Mucosa of stomach (tissue), 1 donor: Measurements from ENCODE around the gene LPIN1.

ENCODE experiments used
- H3K27me3 ChIP-seq: one replicate; pipeline ENCODE4 v1.7.0; 2013; ENCODE audit warnings: mild to moderate bottlenecking, low read length; ENCODE audit not compliant: control insufficient read depth, insufficient read depth
- H3K36me3 ChIP-seq: one replicate; pipeline ENCODE4 v1.7.0; 2013; ENCODE audit warnings: low read length; ENCODE audit not compliant: control insufficient read depth, insufficient read depth
- H3K4me1 ChIP-seq: one replicate; pipeline ENCODE4 v1.7.0; 2013; ENCODE audit warnings: mild to moderate bottlenecking, low read length; ENCODE audit not compliant: control insufficient read depth, insufficient read depth
- H3K4me3 ChIP-seq: one replicate; pipeline ENCODE4 v1.7.0; 2013; ENCODE audit warnings: low read length
- H3K9ac ChIP-seq: one replicate; pipeline ENCODE4 v1.7.0; 2013; ENCODE audit warnings: mild to moderate bottlenecking, low read length, moderate library complexity
- H3K9me3 ChIP-seq: one replicate; pipeline ENCODE4 v1.7.0; 2013; ENCODE audit warnings: mild to moderate bottlenecking, low read length, moderate library complexity; ENCODE audit not compliant: control insufficient read depth
- donor health status: Pancreatic carcinoma.

LPIN1 gene

GRCh38 chr2:11740723-11741122 lies 5.7 kb upstream of the LPIN1 start:
- H3K27me3 ChIP-seq, result peaks cover 9% of the 10 kb centered on the region
- no peak overlapping the region for H3K9ac ChIP-seq
- H3K9me3 ChIP-seq, result no peaks in the 10 kb centered on the region
- H3K4me3 ChIP-seq, result no peak overlapping the region
- peaks cover 26% of the 10 kb centered on the region for H3K4me1 ChIP-seq
- no peaks in the 10 kb centered on the region for H3K36me3 ChIP-seq

GRCh38 chr2:11742317-11742701 lies 4.1 kb upstream of the LPIN1 start:
- H3K9ac ChIP-seq, result no peak overlapping the region
- H3K36me3 ChIP-seq, result no peaks in the 10 kb centered on the region
- peaks cover 35% of the 10 kb centered on the region for H3K4me1 ChIP-seq
- no peaks in the 10 kb centered on the region for H3K9me3 ChIP-seq
- H3K27me3 ChIP-seq, result no peaks in the 10 kb centered on the region
- no peak overlapping the region for H3K4me3 ChIP-seq

GRCh38 chr2:11742702-11743357 lies 3.6 kb upstream of the LPIN1 start:
- no peaks in the 10 kb centered on the region for H3K27me3 ChIP-seq

GRCh38 chr2:11743366-11743765 lies 3.1 kb upstream of the LPIN1 start:
- peaks cover 43% of the 10 kb centered on the region for H3K4me1 ChIP-seq
- no peaks in the 10 kb centered on the region for H3K9me3 ChIP-seq
- H3K9ac ChIP-seq, result no peak overlapping the region
- no peaks in the 10 kb centered on the region for H3K27me3 ChIP-seq
- no peak overlapping the region for H3K4me3 ChIP-seq
- H3K36me3 ChIP-seq, result no peaks in the 10 kb centered on the region

More at GRCh38 chr2:11742702-11743357, 3.6 kb upstream of the LPIN1 start:
- Histone ChIP-seq H3K36me3 (no peaks in the 10 kb centered on the region), H3K4me3 (no peak overlapping the region), H3K4me1 (peaks cover 40% of the 10 kb centered on the region), H3K9ac (no peak overlapping the region), H3K9me3 (no peaks in the 10 kb centered on the region)

GRCh38 chr2:11743846-11744553 lies 2.4 kb upstream of the LPIN1 start:
- Histone ChIP-seq H3K9me3 (no peaks in the 10 kb centered on the region), H3K27me3 (no peaks in the 10 kb centered on the region), H3K4me1 (peaks cover 41% of the 10 kb centered on the region), H3K9ac (peak overlapping the region; percentile 27), H3K36me3 (no peaks in the 10 kb centered on the region), H3K4me3 (no peak overlapping the region)

GRCh38 chr2:11744631-11745394 lies 1.6 kb upstream of the LPIN1 start:
- Histone ChIP-seq H3K36me3 (no peaks in the 10 kb centered on the region), H3K9ac (peak overlapping the region; percentile 27), H3K27me3 (no peaks in the 10 kb centered on the region), H3K9me3 (no peaks in the 10 kb centered on the region), H3K4me3 (no peak overlapping the region), H3K4me1 (peaks cover 41% of the 10 kb centered on the region)

GRCh38 chr2:11745613-11746375 lies 638 bp upstream of the LPIN1 start:
- peak overlapping the region; percentile 62 for H3K9ac ChIP-seq
- no peak overlapping the region for H3K4me3 ChIP-seq
- no peaks in the 10 kb centered on the region for H3K9me3 ChIP-seq
- H3K36me3 ChIP-seq, result no peaks in the 10 kb centered on the region
- peaks cover 41% of the 10 kb centered on the region for H3K4me1 ChIP-seq
- no peaks in the 10 kb centered on the region for H3K27me3 ChIP-seq

GRCh38 chr2:11746807-11747459 lies 501 bp downstream of the LPIN1 start:
- peak overlapping the region; percentile 59 for H3K9ac ChIP-seq
- no peaks in the 10 kb centered on the region for H3K9me3 ChIP-seq
- peaks cover 41% of the 10 kb centered on the region for H3K4me1 ChIP-seq
- H3K27me3 ChIP-seq, result no peaks in the 10 kb centered on the region
- no peaks in the 10 kb centered on the region for H3K36me3 ChIP-seq
- H3K4me3 ChIP-seq, result peak overlapping the region; percentile 40

- H3K36me3 ChIP-seq, result no peaks in the 10 kb centered on the region
- peaks cover 46% of the 10 kb centered on the region for H3K4me1 ChIP-seq
Measured at GRCh38 chr2:11748018-11748860, 1.8 kb downstream of the LPIN1 start.

GRCh38 chr2:11748861-11749645 lies 2.6 kb downstream of the LPIN1 start:
- no peaks in the 10 kb centered on the region for H3K9me3 ChIP-seq
- H3K27me3 ChIP-seq, result no peaks in the 10 kb centered on the region
- H3K4me1 ChIP-seq, result peaks cover 45% of the 10 kb centered on the region
- no peaks in the 10 kb centered on the region for H3K36me3 ChIP-seq
- no peak overlapping the region for H3K4me3 ChIP-seq
- H3K9ac ChIP-seq, result no peak overlapping the region

More at GRCh38 chr2:11748018-11748860, 1.8 kb downstream of the LPIN1 start:
- H3K9ac ChIP-seq, result peak overlapping the region; percentile 20
- H3K4me3 ChIP-seq, result no peak overlapping the region
- H3K27me3 ChIP-seq, result no peaks in the 10 kb centered on the region
- H3K9me3 ChIP-seq, result no peaks in the 10 kb centered on the region
